COLO829 (cell line): ENCODE measurements around the gene PRPF38A.
"Not testable (repeated sequence)": the region's sequence is repeated elsewhere in the genome, so short reads cannot be mapped to it uniquely, and the experiment has no call there.

Experiments used
- DNase-seq: peaks from one replicate; pipeline ENCODE4 v3.0.0; 2012; ENCODE audit warnings: low spot score

The PRPF38A gene

DNA sequence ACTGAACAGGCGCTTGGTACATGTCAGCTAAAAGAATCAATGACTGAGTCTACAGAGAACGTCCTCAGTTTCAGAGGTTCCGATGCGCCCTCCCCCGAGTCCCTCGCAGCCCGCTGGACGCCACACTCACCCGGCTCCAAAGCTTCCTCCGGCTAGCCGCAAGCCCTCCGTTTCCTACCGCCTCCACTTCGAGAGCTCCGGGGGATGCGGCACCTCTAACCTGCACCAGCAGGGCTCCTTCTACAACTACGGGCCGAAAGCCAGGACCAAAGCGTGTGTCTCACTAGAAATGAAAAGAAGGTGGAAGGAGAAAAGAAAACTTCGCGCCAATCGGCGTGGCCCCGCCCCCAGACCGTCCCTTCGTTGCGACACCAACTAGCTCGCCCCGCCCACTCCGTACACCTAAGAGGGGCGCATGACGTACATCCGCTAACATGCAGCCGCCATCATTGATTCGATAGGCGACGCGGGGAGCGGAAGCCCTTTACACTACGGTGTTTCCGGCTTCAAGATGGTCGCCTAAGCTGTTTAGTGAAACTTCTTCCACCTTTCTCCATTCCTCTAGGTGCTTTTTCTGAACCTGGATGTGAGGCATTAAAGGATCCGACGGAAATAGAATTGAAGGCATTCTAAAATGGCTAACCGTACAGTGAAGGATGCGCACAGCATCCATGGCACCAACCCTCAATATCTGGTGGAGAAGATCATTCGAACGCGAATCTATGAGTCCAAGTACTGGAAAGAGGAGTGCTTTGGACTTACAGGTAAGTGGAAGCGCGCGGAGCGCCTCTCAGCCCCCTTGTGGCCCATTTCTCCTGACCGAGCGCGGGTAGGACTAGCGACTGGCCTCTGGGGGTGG is at the start of gene PRPF38A, which contains the start of gene ORC1:
PRPF38A (plus strand) TSS at position 487 of the 859 bp plus-strand sequence; CDS start at position 635, 148 bp downstream.
ORC1 (minus strand) TSS at position 308 of the 859 bp plus-strand sequence. CDS start 2,200 bp downstream, outside the sequence.
- DNase-seq: peak; percentile 96

DNA sequence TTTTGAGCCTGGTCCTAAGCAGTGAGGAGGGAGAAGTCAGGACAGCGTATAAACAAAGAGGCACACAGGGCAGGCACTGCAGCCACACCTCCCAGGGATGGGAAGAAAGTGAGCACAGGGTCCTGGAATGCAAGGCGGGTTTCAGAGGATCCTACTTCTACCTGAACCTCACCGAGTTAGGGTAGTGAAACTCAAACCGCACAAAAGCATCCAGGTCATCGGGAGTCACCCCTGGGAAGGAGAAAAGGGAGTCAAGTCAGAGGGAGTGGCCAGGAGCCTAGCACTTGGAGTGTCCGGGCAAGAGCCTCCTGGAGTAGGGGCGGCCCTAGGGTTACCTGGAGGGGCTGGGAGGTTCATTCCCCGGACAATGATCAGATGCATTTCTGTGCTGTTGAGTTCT is 49.0 kb upstream of the PRPF38A start:
- DNase-seq: no peak

GRCh38 chr1:52355847-52356505 is 48.4 kb upstream of the PRPF38A start:
- DNase-seq: no peak

DNA sequence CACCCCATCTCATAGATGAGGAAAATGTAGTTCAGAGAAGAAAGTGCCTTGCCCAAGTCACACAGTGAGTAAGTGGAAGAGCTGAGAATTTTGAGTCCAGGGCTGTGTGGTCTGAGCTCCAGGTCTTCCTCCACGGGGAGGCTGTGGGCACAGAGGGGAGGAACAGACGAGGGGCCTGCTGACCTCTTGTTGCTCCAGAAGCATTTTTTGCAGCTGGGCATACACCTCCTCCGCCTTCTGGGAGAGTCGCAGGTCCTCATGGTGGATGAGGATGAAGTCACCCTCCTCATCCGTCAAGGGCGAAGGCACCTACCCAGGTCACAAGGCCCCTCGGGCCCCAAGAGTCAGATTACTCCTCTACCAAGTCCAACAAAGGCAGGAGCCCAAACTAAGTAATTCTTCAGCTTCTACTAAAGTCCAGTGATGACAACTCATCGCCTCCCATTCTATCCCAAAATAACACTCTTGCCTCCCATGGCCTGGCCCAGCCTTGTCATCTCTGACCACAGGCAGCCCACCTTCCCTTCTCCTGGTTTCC is 47.5 kb upstream of the PRPF38A start:
- no peak for DNase-seq

DNA sequence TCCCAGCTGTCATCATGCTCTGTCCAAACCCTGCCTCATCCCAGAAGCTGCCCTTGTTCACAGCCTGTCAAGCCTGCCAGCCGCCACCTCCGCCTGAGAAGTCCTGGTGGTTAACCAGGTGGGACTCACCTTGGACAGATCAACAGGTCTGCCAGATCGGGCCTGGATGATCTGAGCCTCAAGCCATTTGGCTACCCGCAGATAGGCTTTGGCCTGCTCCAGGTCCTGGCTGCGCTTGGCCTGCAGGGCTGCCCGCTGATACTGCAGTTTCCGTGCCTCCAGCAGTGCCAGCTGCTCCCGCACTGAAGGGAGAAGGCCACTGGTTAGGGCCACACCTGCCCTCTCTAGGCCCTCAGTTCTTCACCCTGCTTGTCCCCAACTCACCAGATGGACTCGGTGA is 47.0 kb upstream of the PRPF38A start:
- DNase-seq: no peak

DNA sequence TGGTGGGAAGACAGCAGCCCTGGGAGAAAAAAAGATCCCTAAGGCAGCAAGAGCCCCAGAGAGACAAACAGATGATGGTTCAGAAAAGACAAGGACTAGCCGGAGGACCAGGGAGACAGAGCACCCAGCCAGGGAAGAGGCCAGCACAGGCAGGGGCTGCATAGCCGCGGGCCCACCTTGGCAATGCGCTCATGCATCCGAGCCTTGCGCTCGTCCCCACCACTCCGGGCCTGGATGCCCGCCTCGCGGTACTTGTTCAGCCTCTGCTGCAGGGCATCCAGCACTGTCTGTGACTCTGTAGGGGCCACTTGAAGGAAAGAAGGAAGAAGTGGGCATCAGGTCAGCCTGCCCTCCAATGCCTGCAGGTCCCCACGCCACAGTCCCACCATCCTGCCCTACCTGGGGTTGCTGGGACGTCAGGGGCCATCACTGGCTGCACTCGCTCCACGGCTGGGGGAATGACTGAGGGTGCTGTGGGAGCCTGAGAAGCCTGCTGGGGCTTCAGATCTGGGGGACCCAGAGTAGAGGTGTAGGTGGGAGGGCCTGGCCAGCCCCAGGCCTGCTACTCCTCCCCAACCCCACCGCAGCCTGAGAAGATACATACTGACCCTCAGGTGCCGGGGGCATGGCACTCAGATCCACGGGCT is 45.4 kb upstream of the PRPF38A start:
- no peak for DNase-seq

DNA sequence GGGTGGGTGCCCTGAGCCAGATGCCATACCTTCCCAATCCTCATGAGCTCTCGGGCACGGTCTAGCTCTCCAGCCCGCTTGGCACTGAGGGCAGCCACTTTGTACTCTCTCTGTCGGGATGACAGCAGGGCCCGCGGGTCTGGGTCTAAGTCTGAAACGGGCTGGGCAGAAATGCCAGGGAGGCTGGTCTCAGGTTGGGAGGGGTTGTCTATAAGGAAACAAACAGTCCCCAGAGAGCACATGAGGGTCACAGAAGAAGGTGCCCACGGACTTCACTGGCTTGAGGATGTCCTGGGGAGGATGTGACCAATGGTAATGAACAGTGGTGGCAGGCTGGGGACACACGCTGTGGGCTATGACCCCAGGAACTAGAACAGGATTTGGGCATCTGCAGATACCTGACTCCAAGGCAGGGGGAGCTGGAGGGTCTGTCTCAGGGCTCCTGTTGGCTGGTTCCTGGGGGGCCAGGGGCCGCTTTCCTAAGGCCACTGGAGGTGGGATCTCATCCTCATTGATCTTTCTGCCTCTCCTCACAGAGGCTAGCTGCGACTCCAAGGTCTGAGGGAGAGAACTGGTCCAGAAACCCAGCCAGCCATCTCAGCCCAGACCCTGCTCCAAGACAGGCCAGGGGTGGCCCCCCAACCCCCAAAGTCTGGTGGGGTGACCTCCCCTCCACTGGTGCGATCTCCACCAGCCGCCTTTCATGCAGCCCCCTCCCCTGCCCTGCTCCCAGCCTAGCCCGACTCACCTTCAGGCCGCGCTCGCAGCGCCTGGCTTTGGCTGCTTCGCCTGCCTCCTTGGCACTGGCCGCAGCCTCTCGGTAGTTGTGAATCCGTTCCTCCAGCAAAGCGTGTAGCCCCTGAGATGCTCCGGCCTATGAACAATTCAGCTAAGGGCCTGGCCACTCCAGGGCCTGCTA is 44.5 kb upstream of the PRPF38A start:
- no peak for DNase-seq

DNA sequence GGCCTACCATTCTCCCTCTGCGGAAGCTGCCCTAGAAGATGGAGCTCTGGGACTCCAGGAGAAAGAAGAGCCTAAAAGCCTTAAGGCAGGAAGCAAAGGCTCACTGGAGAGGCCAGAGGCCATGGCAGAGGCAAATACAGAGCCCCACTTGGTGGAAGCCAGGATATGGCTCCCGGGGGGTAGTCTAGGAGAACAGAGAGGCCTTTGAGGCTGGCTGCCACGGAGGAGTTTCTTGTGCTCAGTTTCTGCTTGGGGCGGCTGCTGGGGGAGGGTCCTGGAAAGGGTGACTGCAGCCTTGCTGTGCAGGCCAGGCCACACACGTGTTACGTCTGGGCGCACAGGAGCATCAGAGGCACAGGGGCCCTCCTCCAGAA is 43.8 kb upstream of the PRPF38A start:
- peak; percentile 17 for DNase-seq

DNA sequence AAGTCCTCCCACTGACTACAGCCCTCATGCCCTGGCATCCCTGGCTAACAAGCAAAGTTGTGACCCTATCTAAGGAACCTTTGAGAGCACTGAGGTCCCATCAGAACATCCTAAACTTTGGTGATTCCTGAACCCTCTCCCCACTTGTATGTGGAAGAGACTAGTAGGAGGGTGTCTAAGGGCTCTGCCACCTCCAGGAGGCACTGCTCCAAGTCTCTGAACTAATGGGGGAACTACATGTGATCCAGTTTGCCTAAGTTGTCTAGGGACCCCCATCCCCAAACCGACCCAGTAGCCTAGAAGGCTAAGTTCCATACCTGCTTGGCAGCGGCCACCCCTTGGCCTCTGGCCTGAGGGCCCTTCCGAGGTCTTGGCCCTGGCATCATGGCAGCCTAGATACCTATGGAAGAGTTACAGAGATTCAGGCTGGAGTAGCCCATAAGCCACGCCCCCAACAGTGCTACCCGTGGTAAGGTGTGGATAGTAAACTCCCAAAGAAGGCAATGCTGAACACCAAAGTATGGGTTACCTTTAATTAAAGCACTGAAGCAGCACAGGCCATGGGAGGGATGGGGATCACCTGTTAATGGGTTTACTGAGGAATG is 40.1 kb upstream of the PRPF38A start:
- no peak for DNase-seq

GRCh38 chr1:52365071-52365745 is 39.2 kb upstream of the PRPF38A start:
- DNase-seq: peak; percentile 36

- peak; percentile 99 for DNase-seq
Measured at GRCh38 chr1:52365746-52366516, 38.5 kb upstream of the PRPF38A start, which contains the start of gene CC2D1B. TSS of gene CC2D1B (minus strand) at chr1:52366205. CDS start at chr1:52364620, 1,585 bp downstream.

GRCh38 chr1:52366517-52366827 is 37.9 kb upstream of the PRPF38A start:
- DNase-seq: no peak

DNA sequence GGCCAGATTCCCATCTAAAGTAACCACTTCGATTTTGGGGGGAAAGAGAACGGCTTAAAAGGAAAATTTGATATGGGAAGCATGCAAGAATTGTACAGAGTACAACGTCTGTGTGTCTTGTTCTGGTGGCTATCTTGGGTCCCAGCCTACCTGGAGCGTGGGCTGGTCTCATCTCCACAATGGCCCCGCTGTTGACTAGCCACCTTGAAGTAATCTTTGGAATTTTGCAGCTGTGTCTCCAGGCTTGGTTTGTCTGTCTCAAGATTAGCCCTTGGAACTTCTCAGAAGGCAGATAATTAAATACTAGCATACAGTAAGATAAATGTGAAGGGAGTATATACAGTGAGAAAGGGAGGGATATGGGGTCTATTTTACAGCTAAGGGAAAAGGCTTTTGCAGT is 37.1 kb upstream of the PRPF38A start:
- DNase-seq: no peak

DNA sequence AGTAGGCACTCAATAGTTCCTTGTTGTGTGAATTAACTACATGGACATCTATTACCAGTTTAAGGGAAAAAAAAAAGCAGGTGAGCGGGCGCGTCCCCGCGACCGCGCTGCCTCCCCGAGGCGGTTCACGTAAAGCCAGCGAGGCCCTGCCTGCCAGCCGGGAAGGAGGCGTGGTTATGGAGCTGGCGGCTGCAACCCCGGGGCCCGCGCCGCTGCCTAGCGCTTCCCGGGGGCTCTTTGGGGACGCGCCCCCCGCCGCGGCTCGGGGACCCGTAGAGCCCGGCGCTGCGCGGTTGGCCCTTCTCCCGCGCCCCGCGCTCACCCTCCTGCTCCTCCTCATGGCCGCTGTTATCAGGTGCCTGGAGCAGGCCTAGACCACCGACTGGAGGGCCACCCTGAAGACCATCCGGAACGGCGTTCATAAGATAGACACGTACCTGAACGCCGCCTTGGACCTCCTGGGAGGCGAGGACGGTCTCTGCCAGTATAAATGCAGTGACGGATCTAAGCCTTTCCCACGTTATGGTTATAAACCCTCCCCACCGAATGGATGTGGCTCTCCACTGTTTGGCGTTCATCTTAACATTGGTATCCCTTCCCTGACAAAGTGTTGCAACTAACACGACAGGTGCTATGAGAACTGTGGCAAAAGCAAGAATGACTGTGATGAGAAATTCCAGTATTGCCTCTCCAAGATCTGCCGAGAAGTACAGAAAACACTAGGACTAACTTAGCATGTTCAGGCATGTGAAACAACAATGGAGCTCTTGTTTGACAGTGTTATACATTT is 35.8 kb upstream of the PRPF38A start:
- peak; percentile 28 for DNase-seq

DNA sequence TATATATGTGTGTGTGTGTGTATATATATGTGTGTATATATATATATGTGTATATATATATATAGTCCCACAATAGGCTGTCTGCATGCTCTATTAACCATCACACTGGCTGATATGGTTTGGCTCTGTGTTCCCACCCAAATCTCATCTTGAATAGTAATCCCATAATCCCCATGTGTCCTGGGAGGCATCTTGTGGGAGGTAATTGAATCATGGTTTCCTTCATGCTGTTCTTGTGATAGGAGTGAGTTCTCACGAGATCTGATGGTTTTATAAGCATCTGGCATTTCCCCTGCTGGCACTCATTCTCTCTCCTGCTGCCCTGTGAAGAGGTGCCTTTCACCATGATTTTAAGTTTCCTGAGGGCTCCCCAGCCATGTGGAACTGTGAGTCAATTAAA is 34.6 kb upstream of the PRPF38A start:
- DNase-seq: not testable (repeated sequence)

- peak; percentile 19 for DNase-seq
Measured at GRCh38 chr1:52385376-52385775, 19.0 kb upstream of the PRPF38A start.

- no peak for DNase-seq
Measured at GRCh38 chr1:52386458-52386857, 17.9 kb upstream of the PRPF38A start.

DNA sequence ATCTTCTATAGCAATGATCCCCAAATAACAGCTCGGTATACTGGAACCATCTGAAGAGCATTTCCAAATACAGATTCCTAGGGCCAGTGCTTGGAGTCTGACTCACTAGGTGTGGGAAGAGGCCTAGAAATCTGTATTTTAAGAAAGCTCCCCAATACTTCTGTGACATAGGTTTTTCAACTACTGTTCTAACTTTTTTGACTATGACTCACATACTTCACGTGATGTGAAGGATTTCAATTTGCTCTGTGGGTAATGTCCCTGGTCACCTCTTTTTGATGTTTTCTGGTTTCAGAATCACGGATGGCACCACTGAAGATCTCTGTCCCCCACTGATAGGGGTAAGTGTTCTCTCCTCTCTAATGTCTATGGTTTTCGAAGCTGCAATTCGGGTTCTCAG is 11.2 kb upstream of the PRPF38A start:
- no peak for DNase-seq

GRCh38 chr1:52399629-52400028 is 4.8 kb upstream of the PRPF38A start:
- no peak for DNase-seq
